ENCODE measurements around the gene CCDC188. TPM values are rescaled to one million over a fixed set of nuclear protein-coding genes. Genes with fewer than 3 reads are reported as not detected.
A peak's percentile ranks its signal among the peaks of the same experiment; 100 is the strongest.

The CCDC188 gene
- total and polyA plus RNA-seq, 9 of the 15 experiments (the other 6 are each of a cell fraction or from before 2014, with no cell fraction given) = not detected

DNA sequence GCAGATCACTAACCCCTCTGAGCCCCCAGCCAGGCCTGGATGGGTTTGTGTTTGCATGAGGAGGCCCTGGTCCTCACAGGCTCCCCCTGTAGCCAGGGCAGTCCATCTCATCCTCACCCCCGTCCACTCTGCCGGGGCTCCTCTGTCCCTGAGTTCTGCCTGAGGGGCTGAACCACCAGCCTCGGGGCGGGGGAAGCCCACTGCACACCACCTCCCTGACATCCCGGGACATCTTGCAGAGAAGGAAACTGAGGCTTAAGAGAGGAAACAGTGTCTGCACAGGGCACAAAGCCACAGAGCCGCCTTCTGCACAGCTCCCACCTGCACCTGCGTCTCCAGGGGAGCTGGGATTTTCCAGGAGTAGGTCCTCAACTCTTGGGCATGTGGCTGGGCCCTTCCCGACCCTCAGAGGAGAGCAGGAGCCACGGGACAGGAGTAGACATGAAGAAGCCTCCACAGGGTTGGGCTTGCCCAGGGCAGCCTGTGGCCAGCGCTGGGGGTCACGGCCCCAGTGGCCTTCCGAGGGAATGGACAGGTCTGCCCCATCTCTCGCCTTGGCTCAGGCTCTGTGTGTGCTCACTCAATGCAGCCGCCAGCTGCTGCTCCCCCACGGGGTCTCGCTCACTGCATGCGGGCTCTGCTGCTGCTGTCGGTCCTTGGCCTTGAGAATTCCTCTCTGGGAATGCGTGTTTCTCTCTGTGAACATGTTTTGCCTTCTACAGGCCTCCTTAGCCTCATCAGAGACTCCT, 45.4 kb upstream of the CCDC188 start (continued):
- no peak for TF ChIP-seq ZNF449 (CRISPR knock-in tag; IDR thresholded peaks at IDR 0.05)
- TF ChIP-seq MITF (IDR thresholded peaks at IDR 0.05) = no peak
- no peak for TF ChIP-seq ID3 (CRISPR knock-in tag; IDR thresholded peaks at IDR 0.05)
- peak; percentile 38; the same call in 1 of the 2 replicates for TF ChIP-seq ID3 (tag; IDR thresholded peaks at IDR 0.05)
- TF ChIP-seq ZNF778 (CRISPR knock-in tag; IDR thresholded peaks at IDR 0.05) = no peak
- TF ChIP-seq ZC3H4 (CRISPR knock-in tag; IDR thresholded peaks at IDR 0.05; ENCODE audit: borderline replicate concordance) = no peak
- no peak for TF ChIP-seq ZNF274 (IDR thresholded peaks at IDR 0.05; ENCODE audit: borderline replicate concordance, low read depth, low read length)
- TF ChIP-seq KAT7 (CRISPR knock-in tag; IDR thresholded peaks at IDR 0.05; ENCODE audit: borderline replicate concordance) = no peak
- TF ChIP-seq HDAC3 (IDR thresholded peaks at IDR 0.05; ENCODE audit: borderline replicate concordance, partially characterized antibody) = no peak
- TF ChIP-seq EZH2 (IDR thresholded peaks at IDR 0.05; ENCODE audit: borderline replicate concordance, low read depth, low read length) = no peak
- TF ChIP-seq UBTF (IDR thresholded peaks at IDR 0.05; ENCODE audit: borderline replicate concordance in 1 of 2, low read depth in 2 of 2, low read length in 2 of 2) = peak in 1 of 2 experiments; percentile 4; a peak in 1 of 4 replicates
- TF ChIP-seq SMC3 (conservative IDR thresholded peaks at IDR 0.05; ENCODE audit: insufficient read depth, low read depth, low read length) = 0 out of 2 replicates have a peak, but pooled peaks have one; percentile 1
- 0 out of 2 replicates have a peak, but pooled peaks have one; percentile 26 for TF ChIP-seq ZNF436 (CRISPR knock-in tag; IDR thresholded peaks at IDR 0.05)
- TF ChIP-seq ZNF79 (CRISPR knock-in tag; IDR thresholded peaks at IDR 0.05; ENCODE audit: low read depth) = no peak
- TF ChIP-seq NR1H2 (CRISPR knock-in tag; IDR thresholded peaks at IDR 0.05) = no peak
- TF ChIP-seq TEAD1 (CRISPR knock-in tag; IDR thresholded peaks at IDR 0.05) = peak in 1 of 2 experiments; percentile 69; a peak in 1 of 4 replicates
- no peak for TF ChIP-seq SRF (CRISPR knock-in tag; IDR thresholded peaks at IDR 0.05)
